Activated naive CD8-positive, alpha-beta T cell treated with anti-CD3 and anti-CD28 coated beads, Interleukin-2, amount 50 U/mL, for 24 hours (primary cell): ENCODE data around the gene PXK.

Experiments used
- ATAC-seq: fragments of 150-1000 bp; cut with Tn5 transposase; one replicate; pipeline ENCODE4 v1.10.0; 2021
- DNase-seq: peaks from one replicate; pipeline ENCODE4 v3.0.0; 2021
- H3K27ac Mint-ChIP-seq: one replicate; pipeline ENCODE4 v1.8.0; 2021; ENCODE audit warnings: mild to moderate bottlenecking, mixed read lengths
- H3K27me3 Mint-ChIP-seq: one replicate; pipeline ENCODE4 v1.8.0; 2021; ENCODE audit warnings: mixed read lengths
- H3K36me3 Mint-ChIP-seq: one replicate; pipeline ENCODE4 v1.8.0; 2021; ENCODE audit warnings: low read depth, mixed read lengths
- H3K4me1 Mint-ChIP-seq: one replicate; pipeline ENCODE4 v1.8.0; 2021; ENCODE audit warnings: mixed read lengths
- H3K4me3 Mint-ChIP-seq: one replicate; pipeline ENCODE4 v1.8.0; 2021; ENCODE audit warnings: mild to moderate bottlenecking, moderate library complexity, mixed read lengths
- H3K9me3 Mint-ChIP-seq: one replicate; pipeline ENCODE4 v1.8.0; 2021; ENCODE audit warnings: mixed read lengths

Gene PXK

DNA sequence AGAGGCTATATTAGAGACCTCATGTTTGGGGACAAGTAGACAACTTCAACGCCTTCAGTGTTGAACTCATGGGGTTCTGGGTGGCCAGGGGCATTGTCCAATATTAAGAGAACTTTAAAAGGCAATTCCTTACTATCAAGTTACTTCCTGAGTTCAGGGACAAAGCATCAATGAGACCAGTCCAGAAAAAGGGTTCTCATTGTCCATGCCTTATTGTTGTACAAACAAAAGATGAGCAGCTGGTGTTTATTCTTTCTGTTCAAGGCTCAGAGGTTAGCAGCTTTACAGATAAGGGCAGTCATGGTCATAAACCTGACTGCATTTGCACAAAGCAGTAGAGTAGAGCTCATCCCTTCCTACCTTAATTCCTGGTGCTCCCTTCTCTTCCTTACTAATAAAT, 119.5 kb downstream of the PXK start:
- Mint-ChIP-seq H3K4me1 (no peaks in the 10 kb centered on the region), H3K27me3 (no peaks in the 10 kb centered on the region), H3K36me3 (peaks cover 9% of the 10 kb centered on the region), H3K9me3 (peaks cover 24% of the 10 kb centered on the region), H3K27ac (no peak overlapping the region), H3K4me3 (no peak overlapping the region)
- DNase-seq: no peak
- no peak for ATAC-seq

DNA sequence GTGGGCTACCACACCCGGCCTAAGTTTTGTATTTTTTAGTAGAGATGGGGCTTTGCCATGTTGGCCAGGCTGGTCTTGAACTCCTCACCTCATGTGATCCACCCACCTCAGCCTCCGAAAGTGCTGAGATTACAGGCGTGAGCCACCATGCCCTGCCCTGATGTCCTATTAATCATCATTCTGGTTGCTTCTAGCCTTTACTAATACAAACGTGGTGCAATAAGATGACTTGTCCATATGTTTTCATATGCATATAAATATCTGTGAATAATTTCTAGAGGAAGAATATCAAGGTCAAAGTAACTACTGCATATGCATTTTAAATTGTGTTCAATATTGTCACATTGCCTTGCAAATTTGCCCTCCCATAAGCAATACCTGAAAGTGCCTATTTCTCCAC, 126.5 kb downstream of the PXK start:
- Mint-ChIP-seq H3K4me3 (no peak overlapping the region), H3K27ac (no peak overlapping the region), H3K27me3 (no peaks in the 10 kb centered on the region), H3K4me1 (peaks cover 8% of the 10 kb centered on the region), H3K9me3 (peaks cover 14% of the 10 kb centered on the region), H3K36me3 (peaks cover 8% of the 10 kb centered on the region)
- no peak for ATAC-seq
- DNase-seq: no peak

DNA sequence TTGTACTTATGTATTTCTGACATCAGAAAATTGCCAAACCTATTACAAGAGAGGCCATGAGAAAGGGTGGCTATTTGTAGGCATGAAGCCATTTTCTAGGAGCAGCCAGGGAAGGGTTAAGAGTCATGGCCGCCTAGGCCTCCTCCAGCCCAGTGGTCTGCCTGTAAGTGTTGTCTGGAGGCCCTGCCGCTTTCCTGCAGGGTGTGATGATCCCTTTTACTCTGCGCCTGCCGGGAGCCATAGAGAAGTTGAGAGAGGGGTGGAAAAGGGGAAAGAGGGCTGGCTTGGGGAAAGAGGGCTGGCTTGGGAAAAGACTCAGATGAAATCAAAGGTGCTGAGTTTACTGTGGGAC, 130.1 kb downstream of the PXK start:
- Mint-ChIP-seq H3K36me3 (no peaks in the 10 kb centered on the region), H3K4me1 (peaks cover 18% of the 10 kb centered on the region), H3K9me3 (no peaks in the 10 kb centered on the region), H3K27me3 (no peaks in the 10 kb centered on the region), H3K27ac (no peak overlapping the region), H3K4me3 (no peak overlapping the region)
- DNase-seq (no peak), ATAC-seq (no peak)

DNA sequence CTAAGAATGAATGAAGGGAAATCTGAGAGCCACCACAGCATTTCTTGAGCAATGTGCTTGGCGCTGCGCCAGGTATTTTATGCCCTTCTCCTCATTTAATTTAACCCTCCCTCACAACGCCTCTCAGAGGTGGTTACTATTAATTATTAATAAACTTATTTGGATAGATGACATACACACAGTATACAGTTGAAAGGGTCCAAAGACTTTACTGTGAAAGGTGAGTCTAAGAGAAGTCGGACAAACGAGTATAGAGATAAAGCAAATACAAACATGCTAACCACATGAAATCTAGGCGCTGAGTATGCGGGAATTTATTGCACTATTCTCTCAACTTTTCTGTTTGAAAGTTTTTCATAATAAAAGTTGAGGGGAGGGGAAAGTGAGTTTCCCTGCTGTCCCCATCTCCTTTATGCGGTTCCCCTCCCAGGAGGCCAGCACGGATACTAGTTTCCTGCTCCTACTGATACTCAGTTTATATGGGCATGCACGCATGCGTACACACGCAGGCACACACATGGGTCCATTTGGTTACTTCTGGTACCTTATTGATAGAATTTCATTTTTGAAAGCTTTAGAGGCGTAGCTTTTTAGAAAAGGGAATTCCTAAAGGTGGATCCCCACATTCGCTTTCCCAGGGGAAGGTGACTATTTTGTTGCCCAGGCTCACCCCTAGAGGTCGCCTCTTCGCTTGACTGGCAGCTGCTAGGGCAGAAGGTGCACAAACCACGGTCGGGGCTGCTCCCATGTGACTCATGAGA, 130.7 kb downstream of the PXK start:
- H3K4me3 Mint-ChIP-seq: no peak overlapping the region

DNA sequence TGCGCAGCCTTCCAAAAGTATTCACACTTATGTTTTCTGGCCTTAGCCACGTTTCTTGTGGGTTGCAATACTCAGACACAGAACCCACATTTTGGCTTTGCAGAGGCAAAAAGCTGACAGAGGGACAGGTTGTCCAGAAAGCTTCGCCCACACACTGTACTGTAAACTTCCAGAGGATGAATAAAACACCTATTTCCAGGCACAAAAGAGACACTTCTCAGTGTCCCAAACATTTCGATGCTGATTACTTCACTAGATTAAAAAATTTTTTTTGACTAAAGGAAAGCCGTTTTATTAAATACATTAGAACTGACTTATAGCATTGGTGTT, 131.2 kb downstream of the PXK start:
- Mint-ChIP-seq H3K4me1 (peaks cover 18% of the 10 kb centered on the region), H3K36me3 (no peaks in the 10 kb centered on the region), H3K4me3 (no peak overlapping the region), H3K27me3 (no peaks in the 10 kb centered on the region), H3K27ac (peak overlapping the region; percentile 18), H3K9me3 (no peaks in the 10 kb centered on the region)
- no peak for DNase-seq
- ATAC-seq: no peak

More for the DNA sequence above, 130.7 kb downstream of the PXK start:
- Mint-ChIP-seq H3K4me1 (peaks cover 18% of the 10 kb centered on the region), H3K9me3 (no peaks in the 10 kb centered on the region), H3K27ac (peak overlapping the region; percentile 18), H3K36me3 (no peaks in the 10 kb centered on the region), H3K27me3 (no peaks in the 10 kb centered on the region)
- DNase-seq (peak; percentile 82), ATAC-seq (peak; percentile 99)

DNA sequence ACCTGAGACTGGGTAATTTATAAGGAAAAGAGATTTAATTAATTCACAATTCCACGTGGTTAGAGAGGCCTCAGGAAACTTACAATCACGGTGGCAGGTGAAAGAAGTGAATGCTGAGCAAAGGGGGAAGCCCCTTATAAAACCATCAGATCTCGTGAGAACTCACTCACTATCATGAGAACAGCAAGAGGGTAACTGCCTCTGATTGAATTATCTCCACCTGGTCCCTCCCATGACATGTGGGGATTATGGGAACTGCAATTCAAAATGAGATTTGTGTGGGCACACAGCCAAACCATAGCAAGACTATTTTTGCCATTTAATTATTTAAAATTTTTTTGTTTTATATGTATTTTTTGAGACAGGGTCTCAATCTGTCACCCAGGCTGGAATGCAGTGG, 132.2 kb downstream of the PXK start:
- H3K27me3 Mint-ChIP-seq: no peaks in the 10 kb centered on the region
- no peaks in the 10 kb centered on the region for H3K36me3 Mint-ChIP-seq
- peak; percentile 30 for ATAC-seq
- DNase-seq: no peak
- no peak overlapping the region for H3K4me3 Mint-ChIP-seq
- H3K4me1 Mint-ChIP-seq: peaks cover 18% of the 10 kb centered on the region
- H3K9me3 Mint-ChIP-seq: no peaks in the 10 kb centered on the region
- no peak overlapping the region for H3K27ac Mint-ChIP-seq

DNA sequence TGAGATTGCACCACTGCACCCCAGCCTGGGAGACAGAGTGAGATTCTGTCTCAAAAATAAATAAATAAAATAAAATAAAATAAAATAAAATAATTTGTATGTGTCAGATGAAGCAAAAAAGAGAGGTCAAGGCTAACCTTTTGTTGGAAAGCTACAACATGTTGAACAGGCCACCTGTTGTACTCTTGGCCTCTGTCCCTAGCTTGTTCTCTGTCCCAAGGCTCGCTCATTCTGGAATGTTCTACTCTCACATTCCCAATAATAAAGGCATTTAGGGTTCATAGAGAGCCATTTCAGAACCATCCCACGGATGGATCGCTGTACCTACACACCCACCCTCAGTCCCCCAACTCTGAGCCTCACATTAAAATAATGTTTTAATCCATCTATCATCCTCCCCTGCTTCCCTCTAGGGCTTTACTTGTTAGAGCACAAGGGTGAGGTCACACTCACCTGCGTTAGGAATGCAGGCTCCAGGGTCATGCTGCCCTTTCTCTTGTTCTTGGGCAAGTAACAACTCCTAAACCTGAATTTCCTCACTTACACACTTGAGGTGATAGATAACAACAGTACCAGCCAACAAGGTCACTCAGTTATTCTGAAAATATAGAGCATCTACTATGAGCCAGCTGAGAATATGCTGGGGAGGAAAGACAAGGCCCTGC, 134.3 kb downstream of the PXK start:
- H3K4me3 Mint-ChIP-seq: no peak overlapping the region
- DNase-seq (no peak), ATAC-seq (no peak)
- no peaks in the 10 kb centered on the region for H3K36me3 Mint-ChIP-seq
- H3K27me3 Mint-ChIP-seq: no peaks in the 10 kb centered on the region
- H3K9me3 Mint-ChIP-seq: no peaks in the 10 kb centered on the region
- no peak overlapping the region for H3K27ac Mint-ChIP-seq
- H3K4me1 Mint-ChIP-seq: peaks cover 36% of the 10 kb centered on the region

DNA sequence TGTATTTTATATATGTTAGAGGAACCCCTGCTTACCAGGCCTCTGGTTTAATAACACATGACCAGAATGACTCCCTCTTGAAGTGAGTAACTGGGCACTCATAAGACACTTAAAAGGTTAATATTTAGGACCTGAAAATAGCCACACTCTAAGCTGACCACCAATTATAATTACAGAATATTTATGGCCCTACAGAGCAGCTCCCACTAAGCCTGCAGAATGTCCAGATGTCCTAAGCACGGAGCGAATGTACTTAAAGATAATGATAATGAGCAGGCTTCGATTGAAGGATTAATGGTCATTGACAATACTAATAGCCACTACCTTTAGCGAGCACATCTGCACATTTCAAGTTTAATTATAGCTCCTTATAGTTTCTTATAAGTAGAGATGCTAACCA, 136.4 kb downstream of the PXK start:
- no peak for ATAC-seq
- Mint-ChIP-seq H3K4me1 (peaks cover 35% of the 10 kb centered on the region), H3K4me3 (no peak overlapping the region), H3K27me3 (no peaks in the 10 kb centered on the region), H3K27ac (no peak overlapping the region), H3K36me3 (no peaks in the 10 kb centered on the region), H3K9me3 (no peaks in the 10 kb centered on the region)
- DNase-seq: no peak

DNA sequence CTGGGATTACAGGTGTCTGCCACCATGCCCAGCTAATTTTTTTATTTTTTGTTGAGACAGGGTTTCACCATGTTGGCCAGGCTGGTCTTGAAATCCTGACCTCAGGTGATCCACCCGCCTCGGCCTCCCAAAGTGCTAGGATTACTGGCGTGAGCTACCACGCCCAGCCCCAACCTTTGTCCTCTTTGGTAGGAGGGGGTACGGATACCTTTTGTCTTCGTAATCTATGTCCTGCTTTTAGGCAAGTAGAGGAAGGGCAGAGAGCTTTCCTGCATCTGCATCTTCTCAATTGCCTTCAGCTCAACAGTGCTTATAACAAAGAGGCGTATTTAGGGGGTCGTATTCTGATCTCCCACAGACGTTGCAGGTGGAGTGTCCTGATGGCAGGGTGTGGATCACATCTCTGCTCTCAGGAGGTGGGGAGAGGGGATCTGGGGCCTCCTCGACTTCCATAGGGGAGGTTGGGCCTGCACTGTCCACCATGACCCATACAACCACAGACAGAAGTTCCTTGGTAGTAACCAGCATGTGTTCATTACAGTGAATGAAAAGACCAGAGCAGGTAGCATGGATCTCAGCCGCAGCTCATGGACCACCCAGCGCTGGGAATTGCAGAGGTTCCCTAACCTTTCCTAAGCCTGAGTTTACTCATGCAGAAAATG, 137.8 kb downstream of the PXK start:
- H3K4me3 Mint-ChIP-seq: no peak overlapping the region
- no peaks in the 10 kb centered on the region for H3K9me3 Mint-ChIP-seq
- no peak overlapping the region for H3K27ac Mint-ChIP-seq
- H3K4me1 Mint-ChIP-seq: peaks cover 38% of the 10 kb centered on the region
- no peaks in the 10 kb centered on the region for H3K27me3 Mint-ChIP-seq
- no peaks in the 10 kb centered on the region for H3K36me3 Mint-ChIP-seq
- no peak for DNase-seq
- no peak for ATAC-seq

DNA sequence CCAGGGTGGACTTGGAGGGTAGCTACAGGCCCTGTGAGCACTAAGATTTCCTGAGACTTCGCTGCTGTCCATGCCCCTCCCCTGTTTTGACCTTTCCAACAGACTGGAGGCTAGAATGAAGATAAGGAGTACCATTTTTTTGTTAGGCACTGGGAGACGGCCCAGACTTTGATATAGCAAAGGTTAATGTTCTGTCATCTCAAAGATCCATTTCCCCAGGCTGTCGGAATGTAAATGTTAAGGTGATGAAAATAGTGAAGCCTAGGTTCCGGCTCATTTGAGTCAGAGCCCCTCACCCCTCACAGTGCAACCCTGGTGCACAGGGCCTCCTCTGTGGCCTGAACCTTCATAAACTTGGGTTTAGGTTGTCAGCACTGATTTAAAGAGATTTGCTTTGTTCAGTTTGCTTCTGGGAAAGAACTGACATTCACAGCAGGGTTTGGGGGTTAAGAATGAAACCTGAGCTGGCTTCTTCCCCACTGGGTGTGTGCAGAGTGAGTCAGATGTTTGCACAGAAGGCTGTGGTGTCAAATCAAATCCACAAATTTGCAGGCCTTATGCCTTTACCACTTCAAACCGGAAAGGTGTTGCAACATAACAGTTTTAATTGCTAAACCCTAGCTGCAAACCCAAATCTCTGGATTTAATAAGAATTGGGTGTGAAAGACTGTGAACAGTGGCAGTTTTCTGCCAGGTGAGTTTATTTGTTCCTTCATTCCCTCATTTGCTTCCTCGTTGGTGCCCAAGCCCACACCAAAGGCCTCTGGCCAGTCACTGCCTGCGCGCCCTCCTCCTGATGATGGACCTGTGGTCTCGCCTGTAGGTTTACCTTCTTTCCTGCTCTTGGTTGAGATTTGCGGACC, 138.6 kb downstream of the PXK start:
- Mint-ChIP-seq H3K36me3 (no peaks in the 10 kb centered on the region), H3K9me3 (no peaks in the 10 kb centered on the region), H3K27ac (peak overlapping the region; percentile 35), H3K27me3 (no peaks in the 10 kb centered on the region), H3K4me1 (peaks cover 38% of the 10 kb centered on the region), H3K4me3 (no peak overlapping the region)
- peak; percentile 49 for DNase-seq
- peak; percentile 97 for ATAC-seq

DNA sequence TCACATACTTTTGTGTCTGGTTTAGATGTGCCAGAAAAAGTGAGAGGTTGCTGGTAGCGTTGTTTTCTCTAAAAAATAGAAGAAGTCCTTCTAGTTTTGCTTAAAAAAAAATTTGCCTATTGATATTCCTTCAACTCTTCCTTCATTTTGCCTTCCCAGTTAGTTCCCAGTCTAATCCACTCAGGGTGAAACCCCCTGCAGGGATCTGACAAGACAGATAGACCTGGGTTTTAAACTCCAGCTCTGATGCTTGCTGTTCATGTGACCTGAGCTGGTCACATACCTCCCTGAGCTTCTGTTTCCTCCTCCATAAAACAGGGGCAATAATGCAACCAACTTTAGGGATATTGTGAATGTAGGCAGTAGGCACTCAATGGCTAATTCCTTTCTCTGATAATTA, 140.6 kb downstream of the PXK start:
- Mint-ChIP-seq H3K36me3 (no peaks in the 10 kb centered on the region), H3K9me3 (no peaks in the 10 kb centered on the region), H3K27ac (no peak overlapping the region), H3K4me1 (peaks cover 38% of the 10 kb centered on the region), H3K4me3 (no peak overlapping the region), H3K27me3 (no peaks in the 10 kb centered on the region)
- ATAC-seq (no peak), DNase-seq (no peak)

DNA sequence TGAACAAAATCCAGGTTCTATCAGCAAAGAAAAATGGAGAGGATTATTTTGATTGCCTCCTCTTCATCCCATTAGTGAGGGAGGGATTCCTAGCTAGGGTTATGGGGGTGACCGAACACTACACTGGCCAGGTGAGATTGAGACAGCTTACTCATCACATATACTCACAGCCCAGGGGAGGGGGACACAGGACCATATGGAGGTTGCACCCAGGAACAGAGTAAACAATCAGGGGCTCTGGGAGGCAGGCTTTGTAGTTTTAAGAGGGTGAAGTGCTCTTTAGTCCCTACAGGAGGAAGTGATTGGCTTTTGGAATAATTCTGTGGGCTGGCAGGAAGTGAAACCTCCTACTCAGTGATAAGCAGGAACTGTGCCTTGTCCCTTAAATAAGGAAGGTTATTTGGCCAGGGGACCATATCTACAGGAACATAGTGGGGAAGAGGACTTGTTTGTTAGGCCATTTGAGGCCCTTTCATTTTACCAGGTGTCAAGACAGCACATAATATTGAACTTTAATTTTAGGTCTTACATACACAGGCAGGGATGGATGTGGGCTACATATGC, 141.7 kb downstream of the PXK start:
- no peak for ATAC-seq
- no peak overlapping the region for H3K4me3 Mint-ChIP-seq
- no peak for DNase-seq

DNA sequence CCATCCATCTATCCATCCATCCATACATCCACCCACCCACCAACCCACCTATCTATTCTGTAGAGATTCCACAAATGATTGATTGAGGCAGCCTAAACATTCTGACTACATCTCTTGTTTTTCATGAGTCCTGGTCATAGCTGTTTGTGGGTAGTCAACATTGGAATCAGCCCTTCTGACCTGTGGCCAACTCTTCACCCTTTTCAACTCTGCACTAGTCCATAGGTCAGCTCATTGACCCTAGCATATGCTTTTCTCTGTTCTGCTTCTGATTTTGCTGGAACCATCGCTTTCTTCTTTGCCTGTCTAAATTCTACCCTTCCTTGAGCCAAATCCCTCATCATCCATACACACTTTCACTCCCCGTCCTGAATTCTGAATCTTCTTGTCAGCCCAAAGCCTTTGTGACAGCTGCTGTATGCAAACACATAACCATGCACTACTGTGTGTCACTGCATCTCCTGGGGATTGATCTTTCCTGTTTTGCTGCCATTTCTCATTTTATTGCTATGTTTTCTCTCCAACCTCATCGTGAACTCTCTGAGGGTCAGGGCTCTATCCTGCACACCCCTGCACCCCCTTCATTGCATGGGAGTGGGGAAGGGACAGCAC, 142.4 kb downstream of the PXK start:
- H3K36me3 Mint-ChIP-seq: no peaks in the 10 kb centered on the region
- DNase-seq (no peak), ATAC-seq (no peak)
- no peaks in the 10 kb centered on the region for H3K27me3 Mint-ChIP-seq
- H3K9me3 Mint-ChIP-seq: no peaks in the 10 kb centered on the region
- H3K27ac Mint-ChIP-seq: no peak overlapping the region
- peaks cover 38% of the 10 kb centered on the region for H3K4me1 Mint-ChIP-seq
- no peak overlapping the region for H3K4me3 Mint-ChIP-seq

More for the DNA sequence above, 141.7 kb downstream of the PXK start:
- Mint-ChIP-seq H3K36me3 (no peaks in the 10 kb centered on the region), H3K27me3 (no peaks in the 10 kb centered on the region), H3K4me1 (peaks cover 38% of the 10 kb centered on the region), H3K9me3 (no peaks in the 10 kb centered on the region), H3K27ac (no peak overlapping the region)
